ENCODE data around the gene WDR47.

DNA sequence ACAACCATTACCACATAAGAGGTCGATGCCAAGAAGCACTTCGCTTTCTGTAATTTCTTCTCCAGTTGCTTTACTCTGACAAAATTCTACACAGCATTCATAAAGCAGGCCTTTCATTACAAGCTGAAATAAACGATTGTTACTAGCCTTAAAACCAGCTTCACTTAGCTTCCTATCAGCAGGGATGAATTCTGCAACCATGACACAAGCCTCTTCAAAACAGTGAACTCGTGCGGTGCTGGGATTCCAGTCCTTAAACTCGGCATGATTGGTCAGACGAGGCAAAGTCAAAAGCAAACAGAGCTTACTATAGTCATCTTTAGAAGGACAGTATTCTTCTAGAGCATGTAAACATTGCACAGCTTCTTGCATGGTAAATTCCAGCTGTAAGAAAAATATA, 30.6 kb downstream of the WDR47 start:
- no peak for TF ChIP-seq POLR2AphosphoS5 (IDR thresholded peaks at IDR 0.05; ENCODE audit: low read depth, low read length)
- no peak for TF ChIP-seq POLR2A (IDR thresholded peaks at IDR 0.05; ENCODE audit: low read depth, low read length)
- no peak for TF ChIP-seq TAF1 (IDR thresholded peaks at IDR 0.05; ENCODE audit: borderline replicate concordance, low read depth, low read length)
